ENCODE data around the gene ARHGEF17.

DNA sequence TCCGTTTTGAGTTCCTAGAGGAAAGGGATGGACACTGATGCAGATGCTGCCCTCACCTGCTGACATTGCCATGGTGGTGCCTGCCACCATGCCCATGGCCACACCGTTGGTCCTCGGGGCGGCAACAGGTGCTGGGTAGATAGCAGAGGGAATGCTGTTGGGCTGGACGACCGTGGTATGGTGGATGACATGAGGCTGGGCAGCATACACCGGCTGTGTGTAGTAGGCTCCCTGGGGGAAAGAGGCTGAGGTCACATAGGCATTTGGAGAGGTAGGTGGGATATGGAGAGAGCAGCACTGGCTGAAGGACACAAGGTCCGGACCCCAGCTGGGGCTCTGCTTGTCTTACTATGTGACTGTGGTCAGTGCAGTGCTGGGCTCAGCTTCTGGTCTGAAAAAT lies 101.4 kb downstream of the ARHGEF17 start:
- TF ChIP-seq POLR2A (IDR thresholded peaks at IDR 0.05; ENCODE audit: low read depth) (no peak), EP300 (IDR thresholded peaks at IDR 0.05) (no peak)
- TF ChIP-seq, protein P1, sequence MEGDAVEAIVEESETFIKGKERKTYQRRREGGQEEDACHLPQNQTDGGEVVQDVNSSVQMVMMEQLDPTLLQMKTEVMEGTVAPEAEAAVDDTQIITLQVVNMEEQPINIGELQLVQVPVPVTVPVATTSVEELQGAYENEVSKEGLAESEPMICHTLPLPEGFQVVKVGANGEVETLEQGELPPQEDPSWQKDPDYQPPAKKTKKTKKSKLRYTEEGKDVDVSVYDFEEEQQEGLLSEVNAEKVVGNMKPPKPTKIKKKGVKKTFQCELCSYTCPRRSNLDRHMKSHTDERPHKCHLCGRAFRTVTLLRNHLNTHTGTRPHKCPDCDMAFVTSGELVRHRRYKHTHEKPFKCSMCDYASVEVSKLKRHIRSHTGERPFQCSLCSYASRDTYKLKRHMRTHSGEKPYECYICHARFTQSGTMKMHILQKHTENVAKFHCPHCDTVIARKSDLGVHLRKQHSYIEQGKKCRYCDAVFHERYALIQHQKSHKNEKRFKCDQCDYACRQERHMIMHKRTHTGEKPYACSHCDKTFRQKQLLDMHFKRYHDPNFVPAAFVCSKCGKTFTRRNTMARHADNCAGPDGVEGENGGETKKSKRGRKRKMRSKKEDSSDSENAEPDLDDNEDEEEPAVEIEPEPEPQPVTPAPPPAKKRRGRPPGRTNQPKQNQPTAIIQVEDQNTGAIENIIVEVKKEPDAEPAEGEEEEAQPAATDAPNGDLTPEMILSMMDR (IDR thresholded peaks at IDR 0.05) = no peak

All from esophagus muscularis mucosa (tissue), 4 donors.